PC-9 (cell line): Measurements from ENCODE around the gene DGCR6L. TPM values are rescaled to one million over a fixed set of nuclear protein-coding genes. Genes with fewer than 3 reads are reported as not detected.
"Not testable (repeated sequence)": the region's sequence is repeated elsewhere in the genome, so short reads cannot be mapped to it uniquely, and the experiment has no call there.

Source experiments
- BruUV-seq: library from RNA; stranded (reverse); fragments of 400-500 nt; replicated peaks from 2 replicates; lab custom pipeline; 2021; lab: Mats Ljungman, UMichigan
- CTCF ChIA-PET: fragments of 300-600 bp; sonication (Branson Sonifier 250); formaldehyde crosslinking; loops from one replicate; lab custom pipeline; 2022; ENCODE audit warnings: antibody characterized with exemption; lab: Charles Lee
- POLR2A ChIA-PET: fragments of 300-600 bp; sonication (Branson Sonifier 250); formaldehyde crosslinking; loops from one replicate; lab custom pipeline; 2022; ENCODE audit warnings: antibody characterized with exemption; ENCODE audit not compliant: unreplicated experiment; lab: Charles Lee
- DNase-seq, 2 experiments: peaks; one replicate each; pipeline versions ENCODE4 v3.0.0 to v3.0.0-alpha.2; 2015 to 2022; ENCODE audit warnings: mixed read lengths in 1 of 2
- H2AFZ ChIP-seq: fragments of 200-600 bp; sonication (generic); 2 replicates; pipeline ENCODE4 v1.8.1; 2017; ENCODE audit warnings: antibody characterized with exemption
- H3F3A ChIP-seq: fragments of 200-600 bp; sonication (generic); 2 replicates; pipeline ENCODE4 v1.8.1; 2017; ENCODE audit warnings: antibody characterized with exemption, mild to moderate bottlenecking, low read depth; ENCODE audit not compliant: insufficient read depth
- H3K27ac ChIP-seq: fragments of 200-600 bp; sonication (generic); 2 replicates; pipeline ENCODE4 v1.6.1; 2016; ENCODE audit warnings: mixed run types
- H3K27me3 ChIP-seq: fragments of 200-600 bp; sonication (generic); 2 replicates; pipeline ENCODE4 v1.6.1; 2016; ENCODE audit warnings: low read depth, mixed run types; ENCODE audit not compliant: insufficient read depth
- H3K36me3 ChIP-seq: fragments of 200-600 bp; sonication (generic); 2 replicates; pipeline ENCODE4 v1.6.1; 2016; ENCODE audit warnings: low read depth, mixed run types
- H3K4me1 ChIP-seq: fragments of 200-600 bp; sonication (generic); replicated peaks from 2 replicates; pipeline ENCODE4 v1.6.1; 2016; ENCODE audit warnings: mixed run types; ENCODE audit not compliant: insufficient read depth
- H3K4me2 ChIP-seq: fragments of 200-600 bp; sonication (generic); 2 replicates; pipeline ENCODE4 v1.6.1; 2017; ENCODE audit warnings: mixed run types
- H3K4me3 ChIP-seq: fragments of 200-600 bp; sonication (generic); 2 replicates; pipeline ENCODE4 v1.6.1; 2016; ENCODE audit warnings: mixed run types
- H3K79me2 ChIP-seq: fragments of 200-600 bp; sonication (generic); 2 replicates; pipeline ENCODE4 v1.6.1; 2017; ENCODE audit warnings: low read depth, mixed run types
- H3K9me2 ChIP-seq: fragments of 200-600 bp; sonication (generic); 2 replicates; pipeline ENCODE4 v1.8.1; 2017; ENCODE audit warnings: mild to moderate bottlenecking; ENCODE audit not compliant: insufficient read depth
- H3K9me3 ChIP-seq: fragments of 200-600 bp; sonication (generic); 2 replicates; pipeline ENCODE4 v1.8.1; 2016; ENCODE audit warnings: low read depth; ENCODE audit not compliant: insufficient read depth
- H4K20me1 ChIP-seq: fragments of 200-600 bp; sonication (generic); 2 replicates; pipeline ENCODE4 v1.8.1; 2017; ENCODE audit not compliant: insufficient read depth
- EZH2 ChIP-seq: fragments of 200-600 bp; sonication (generic); IDR thresholded peaks from 2 replicates; pipeline ENCODE4 v1.8.0; 2017; ENCODE audit warnings: antibody characterized with exemption, low read depth
- intact Hi-C: fragments of 100-400 bp; cut with micrococcal nuclease; formaldehyde crosslinking; loops from one replicate; pipeline ENCODE4 v1.10.0; 2022; ENCODE audit not compliant: unreplicated experiment
- total RNA-seq: library from RNA; stranded (reverse); gene quantifications from 2 replicates; pipeline ENCODE4 v1.2.3, GENCODE V29; 2021
- TF ChIP-seq, protein P1 (sequence below): fragments of 200-600 bp; sonication (generic); conservative IDR thresholded peaks from 2 replicates; pipeline ENCODE4 v1.6.1; 2017; ENCODE audit warnings: mixed run types, antibody characterized with exemption, mild to moderate bottlenecking, moderate library complexity

Gene DGCR6L
- total RNA-seq, 1 experiment from 2014 or later: 37.6 TPM

- ChIA-PET POLR2A (no interaction called here), CTCF (no interaction called here)
- no TSS peak for BruUV-seq
- no peak overlapping the region for H2AFZ ChIP-seq
- no peaks in the 10 kb centered on the region for H3K9me2 ChIP-seq
- no peak overlapping the region for H3K4me2 ChIP-seq
- no peaks in the 10 kb centered on the region for H3K4me1 ChIP-seq
- H3K4me3 ChIP-seq: no peak overlapping the region
- TF ChIP-seq, protein P1, sequence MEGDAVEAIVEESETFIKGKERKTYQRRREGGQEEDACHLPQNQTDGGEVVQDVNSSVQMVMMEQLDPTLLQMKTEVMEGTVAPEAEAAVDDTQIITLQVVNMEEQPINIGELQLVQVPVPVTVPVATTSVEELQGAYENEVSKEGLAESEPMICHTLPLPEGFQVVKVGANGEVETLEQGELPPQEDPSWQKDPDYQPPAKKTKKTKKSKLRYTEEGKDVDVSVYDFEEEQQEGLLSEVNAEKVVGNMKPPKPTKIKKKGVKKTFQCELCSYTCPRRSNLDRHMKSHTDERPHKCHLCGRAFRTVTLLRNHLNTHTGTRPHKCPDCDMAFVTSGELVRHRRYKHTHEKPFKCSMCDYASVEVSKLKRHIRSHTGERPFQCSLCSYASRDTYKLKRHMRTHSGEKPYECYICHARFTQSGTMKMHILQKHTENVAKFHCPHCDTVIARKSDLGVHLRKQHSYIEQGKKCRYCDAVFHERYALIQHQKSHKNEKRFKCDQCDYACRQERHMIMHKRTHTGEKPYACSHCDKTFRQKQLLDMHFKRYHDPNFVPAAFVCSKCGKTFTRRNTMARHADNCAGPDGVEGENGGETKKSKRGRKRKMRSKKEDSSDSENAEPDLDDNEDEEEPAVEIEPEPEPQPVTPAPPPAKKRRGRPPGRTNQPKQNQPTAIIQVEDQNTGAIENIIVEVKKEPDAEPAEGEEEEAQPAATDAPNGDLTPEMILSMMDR: no peak
- TF ChIP-seq EZH2: no peak
- H3K27ac ChIP-seq: no peak overlapping the region
- H3K27me3 ChIP-seq: no peaks in the 10 kb centered on the region
- H3K9me3 ChIP-seq: no peaks in the 10 kb centered on the region
- intact Hi-C loops: no loop called here
- no peaks in the 10 kb centered on the region for H3K36me3 ChIP-seq
- no peaks in the 10 kb centered on the region for H3K79me2 ChIP-seq
- H3F3A ChIP-seq: no peaks in the 10 kb centered on the region
- no peak for DNase-seq
- no peaks in the 10 kb centered on the region for H4K20me1 ChIP-seq
These were observed 34.5 kb upstream of the DGCR6L start for GRCh38 chr22:20354238-20354975.

DNA sequence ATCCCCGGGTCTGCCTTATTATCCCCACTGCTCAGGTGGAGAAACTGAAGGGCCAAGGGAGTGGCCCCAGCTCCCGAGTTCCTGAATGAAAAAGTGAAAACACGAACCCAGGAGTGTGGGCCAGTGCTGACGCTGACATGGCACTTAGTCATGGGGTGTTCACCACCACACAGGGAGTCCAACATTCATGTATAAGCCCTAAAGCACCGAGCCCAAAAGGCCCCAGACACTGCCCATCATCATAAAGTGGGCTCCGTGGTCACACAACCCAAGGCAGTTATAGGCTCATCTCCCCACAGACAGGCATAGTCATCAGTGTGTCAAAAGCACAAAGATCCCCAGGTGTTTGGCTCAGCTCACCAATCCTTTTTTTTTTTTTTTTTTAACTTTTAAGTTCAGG is 32.7 kb upstream of the DGCR6L start:
- CTCF ChIA-PET, H3K79me2 ChIP-seq, intact Hi-C loops, H3K9me2 ChIP-seq, H3K36me3 ChIP-seq, H3K27me3 ChIP-seq, H2AFZ ChIP-seq, H3F3A ChIP-seq, H4K20me1 ChIP-seq, H3K9me3 ChIP-seq, POLR2A ChIA-PET, H3K4me1 ChIP-seq, BruUV-seq, H3K4me2 ChIP-seq, DNase-seq, H3K27ac ChIP-seq, H3K4me3 ChIP-seq: not testable (repeated sequence)

- intact Hi-C loops, CTCF ChIA-PET: not testable (repeated sequence)
These were observed 26.7 kb upstream of the DGCR6L start for GRCh38 chr22:20346553-20346952.

GRCh38 chr22:20338291-20338690 is 18.4 kb upstream of the DGCR6L start:
- H3K4me2 ChIP-seq, CTCF ChIA-PET, H3K36me3 ChIP-seq, H3K79me2 ChIP-seq, H3K4me1 ChIP-seq, H3K9me3 ChIP-seq, H3K9me2 ChIP-seq, POLR2A ChIA-PET, H3K27ac ChIP-seq, intact Hi-C loops, H4K20me1 ChIP-seq, BruUV-seq, H3K4me3 ChIP-seq, H3K27me3 ChIP-seq, H2AFZ ChIP-seq, DNase-seq, H3F3A ChIP-seq: not testable (repeated sequence)

More at GRCh38 chr22:20346553-20346952, 26.7 kb upstream of the DGCR6L start:
- BruUV-seq, POLR2A ChIA-PET, DNase-seq, H3K36me3 ChIP-seq, H3K27me3 ChIP-seq, H2AFZ ChIP-seq, H4K20me1 ChIP-seq, H3K9me3 ChIP-seq, H3F3A ChIP-seq, H3K27ac ChIP-seq, H3K4me3 ChIP-seq, H3K79me2 ChIP-seq, H3K9me2 ChIP-seq, H3K4me1 ChIP-seq, H3K4me2 ChIP-seq: not testable (repeated sequence)

DNA sequence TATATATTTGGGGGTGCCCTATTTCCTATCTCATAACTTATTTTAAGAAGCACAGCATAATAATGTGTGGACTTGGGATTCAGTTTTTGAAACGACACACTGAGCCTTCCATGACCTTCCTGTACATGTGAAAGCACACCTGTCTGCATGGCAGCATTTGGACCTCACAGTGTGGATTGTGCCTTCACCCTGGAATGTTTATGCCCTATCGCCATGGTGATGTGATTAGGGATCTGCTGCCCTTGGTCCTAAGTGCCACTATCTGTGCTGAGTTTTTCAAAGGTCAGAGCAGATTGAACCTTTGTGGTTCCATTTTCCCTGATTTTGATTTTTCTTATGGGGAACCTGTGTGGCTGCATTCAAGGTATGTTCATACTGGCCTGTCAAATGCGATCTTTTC is 17.9 kb upstream of the DGCR6L start:
- H3K27ac ChIP-seq, POLR2A ChIA-PET, H3K36me3 ChIP-seq, BruUV-seq, H3K79me2 ChIP-seq, H3K9me3 ChIP-seq, H4K20me1 ChIP-seq, H3K4me2 ChIP-seq, H2AFZ ChIP-seq, H3K9me2 ChIP-seq, H3K27me3 ChIP-seq, H3K4me3 ChIP-seq, H3K4me1 ChIP-seq, DNase-seq, intact Hi-C loops, H3F3A ChIP-seq, CTCF ChIA-PET: not testable (repeated sequence)

DNA sequence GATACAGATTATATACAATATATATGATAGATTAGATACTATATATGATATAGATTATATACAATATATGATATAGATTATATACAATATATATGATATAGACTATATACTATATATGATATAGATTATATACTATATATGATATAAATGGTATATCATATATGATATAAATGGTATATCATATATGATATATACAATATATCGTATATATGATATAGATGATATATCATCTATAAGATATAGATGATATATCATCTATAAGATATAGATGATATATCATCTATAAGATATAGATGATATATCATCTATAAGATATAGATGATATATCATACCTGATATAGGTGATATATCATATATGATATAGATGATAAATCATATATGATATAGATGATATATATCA is 16.7 kb upstream of the DGCR6L start:
- H3F3A ChIP-seq, intact Hi-C loops: not testable (repeated sequence)

More for the DNA sequence above, 16.7 kb upstream of the DGCR6L start:
- POLR2A ChIA-PET, H3K9me2 ChIP-seq, H3K4me3 ChIP-seq, H3K9me3 ChIP-seq, CTCF ChIA-PET, H3K4me1 ChIP-seq, DNase-seq, H3K27me3 ChIP-seq, BruUV-seq, H2AFZ ChIP-seq, H4K20me1 ChIP-seq, H3K36me3 ChIP-seq, H3K27ac ChIP-seq, H3K79me2 ChIP-seq, H3K4me2 ChIP-seq: not testable (repeated sequence)
